Omental fat pad (tissue), 4 donors: Measurements from ENCODE around the gene AUTS2. TPM values are rescaled to one million over a fixed set of nuclear protein-coding genes. Genes with fewer than 3 reads are reported as not detected.
"Not testable (repeated sequence)": the region's sequence is repeated elsewhere in the genome, so short reads cannot be mapped to it uniquely, and the experiment has no call there.

ENCODE experiments used
- ATAC-seq: fragments of 150-250 bp; one replicate; pipeline ENCODE4 v1.9.1; 2016; ENCODE audit warnings: mild to moderate bottlenecking, moderate library complexity; ENCODE audit not compliant: low FRiP score
- DNase-seq: peaks from one replicate; pipeline ENCODE4 v3.0.0-alpha.2; 2019; ENCODE audit warnings: low spot score
- CTCF ChIP-seq, 3 donors: fragments of 450-650 bp; IDR thresholded peaks; one replicate each; pipeline ENCODE4 v1.5.1; 2016 to 2017; ENCODE audit warnings: antibody characterized with exemption in 3 of 3, mild to moderate bottlenecking in 3 of 3, moderate library complexity in 2 of 3
- total RNA-seq, 4 donors: library from RNA; depleted of rRNA; stranded (reverse); fragments of >200 nt; gene quantifications; one replicate each; pipeline ENCODE4 v1.1.0, GENCODE V29; 2016

The AUTS2 gene
- total RNA-seq, 4 donors from 2014 or later = 13.2 to 27.0 (median 21.2) TPM

GRCh38 chr7:70799841-70800405, 1201.6 kb downstream of the AUTS2 start:
- DNase-seq = no peak
- TF ChIP-seq CTCF (IDR thresholded peaks at IDR 0.05) = no peak
- no peak for ATAC-seq

GRCh38 chr7:70805360-70805759, 1207.1 kb downstream of the AUTS2 start:
- no peak for DNase-seq
- TF ChIP-seq CTCF (IDR thresholded peaks at IDR 0.05) = no peak
- ATAC-seq = no peak

- ATAC-seq = no peak
- no peak for DNase-seq
- no peak for TF ChIP-seq CTCF (IDR thresholded peaks at IDR 0.05)
Measured at GRCh38 chr7:70807650-70808049, 1209.4 kb downstream of the AUTS2 start.

- DNase-seq (no peak), ATAC-seq (no peak)
- no peak for TF ChIP-seq CTCF (IDR thresholded peaks at IDR 0.05)
Measured at GRCh38 chr7:70808876-70809275, 1210.6 kb downstream of the AUTS2 start.

- no peak for TF ChIP-seq CTCF (IDR thresholded peaks at IDR 0.05)
- ATAC-seq = no peak
- DNase-seq = no peak
Measured at GRCh38 chr7:70810558-70811139, 1212.4 kb downstream of the AUTS2 start.

GRCh38 chr7:70812511-70812910, 1214.2 kb downstream of the AUTS2 start:
- DNase-seq (no peak), ATAC-seq (no peak)
- no peak for TF ChIP-seq CTCF (IDR thresholded peaks at IDR 0.05)

GRCh38 chr7:70822490-70822889, 1224.2 kb downstream of the AUTS2 start:
- not testable (repeated sequence) for ATAC-seq, DNase-seq
